GM19240 (cell line): ENCODE results near the gene APOC3.

ENCODE experiments used
- DNase-seq: peaks from one replicate; pipeline ENCODE4 v3.0.0; 2011; ENCODE audit warnings: low spot score; ENCODE audit not compliant: insufficient read length

APOC3 gene

DNA sequence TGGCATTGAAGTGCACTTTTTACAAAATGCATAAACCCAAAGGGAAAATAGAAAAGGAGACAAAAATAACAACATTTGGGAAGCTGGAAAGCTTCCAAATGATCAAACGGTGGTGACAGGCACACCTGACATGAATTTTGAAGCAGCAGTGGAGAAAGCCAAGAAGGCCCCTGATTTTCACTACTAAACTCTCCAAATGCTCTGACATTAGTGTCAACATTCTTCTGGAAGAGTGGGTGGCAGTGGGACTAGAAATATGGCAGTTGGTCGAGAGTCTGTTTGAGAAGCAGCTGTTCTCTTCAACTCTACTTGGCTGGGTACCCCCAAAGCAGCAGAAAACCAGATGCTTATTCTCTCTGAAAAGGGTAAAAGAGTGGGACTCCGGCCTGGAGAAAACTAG is 25.7 kb upstream of the APOC3 start:
- no peak for DNase-seq

- no peak for DNase-seq
Measured at GRCh38 chr11:116807601-116808261, 22.0 kb upstream of the APOC3 start.

GRCh38 chr11:116808262-116809175 is 21.2 kb upstream of the APOC3 start:
- no peak for DNase-seq

GRCh38 chr11:116811194-116811593 is 18.5 kb upstream of the APOC3 start:
- DNase-seq: no peak

- no peak for DNase-seq
Measured at GRCh38 chr11:116812109-116812508, 17.6 kb upstream of the APOC3 start.

GRCh38 chr11:116813170-116813569 is 16.5 kb upstream of the APOC3 start:
- no peak for DNase-seq

DNA sequence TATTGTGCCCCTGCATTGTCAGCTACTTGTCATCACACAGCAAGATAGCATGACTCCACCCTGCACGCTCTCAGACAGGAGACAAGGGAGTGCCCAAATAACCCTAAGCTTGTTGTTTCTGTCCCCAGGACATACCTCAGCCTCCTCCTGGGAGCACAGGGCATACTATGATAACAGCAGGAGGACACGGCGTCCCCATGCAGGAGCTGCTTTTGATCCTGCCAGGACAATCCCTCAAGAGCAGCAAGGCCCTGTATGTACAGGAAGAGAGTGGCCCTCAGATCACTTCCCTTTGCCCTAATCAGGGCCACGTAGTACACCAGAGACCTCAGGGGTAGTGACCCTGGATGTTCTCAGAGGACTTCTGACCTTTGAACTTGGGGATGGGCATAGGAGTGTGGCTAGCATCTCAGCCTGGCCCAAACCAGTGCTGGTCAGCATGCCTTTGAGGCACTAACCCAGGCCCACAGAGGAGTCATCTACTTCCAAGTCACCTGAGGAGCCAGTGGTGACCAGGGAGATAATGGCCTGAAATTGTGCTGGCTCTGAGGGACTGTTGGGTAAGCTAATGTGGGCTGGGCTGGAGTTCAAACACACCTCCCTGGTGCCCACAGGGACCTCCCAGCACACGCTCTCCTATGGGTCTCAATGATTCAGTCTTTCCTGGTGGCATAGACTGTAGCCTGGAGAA is 15.8 kb upstream of the APOC3 start:
- no peak for DNase-seq

DNA sequence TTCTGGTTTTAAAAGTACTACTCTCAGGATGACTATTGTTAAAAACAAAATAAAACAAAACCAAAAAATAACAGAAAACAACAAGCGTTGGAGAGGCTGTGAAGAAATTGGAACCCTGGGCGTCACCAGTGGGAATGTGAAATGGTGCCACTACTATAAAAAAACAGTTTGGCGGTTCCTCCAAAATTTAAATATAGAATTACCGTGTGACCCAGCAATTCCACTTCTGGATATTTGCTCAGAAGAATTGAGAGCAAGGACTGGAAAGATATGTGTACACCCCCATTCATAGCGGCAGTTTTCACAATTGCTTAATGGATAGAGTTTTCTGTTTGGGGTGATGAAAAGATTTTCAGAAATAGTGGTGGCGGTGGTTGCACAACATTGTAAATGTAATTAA is 15.2 kb upstream of the APOC3 start:
- no peak for DNase-seq

GRCh38 chr11:116819049-116819448 is 10.7 kb upstream of the APOC3 start:
- DNase-seq: no peak

DNA sequence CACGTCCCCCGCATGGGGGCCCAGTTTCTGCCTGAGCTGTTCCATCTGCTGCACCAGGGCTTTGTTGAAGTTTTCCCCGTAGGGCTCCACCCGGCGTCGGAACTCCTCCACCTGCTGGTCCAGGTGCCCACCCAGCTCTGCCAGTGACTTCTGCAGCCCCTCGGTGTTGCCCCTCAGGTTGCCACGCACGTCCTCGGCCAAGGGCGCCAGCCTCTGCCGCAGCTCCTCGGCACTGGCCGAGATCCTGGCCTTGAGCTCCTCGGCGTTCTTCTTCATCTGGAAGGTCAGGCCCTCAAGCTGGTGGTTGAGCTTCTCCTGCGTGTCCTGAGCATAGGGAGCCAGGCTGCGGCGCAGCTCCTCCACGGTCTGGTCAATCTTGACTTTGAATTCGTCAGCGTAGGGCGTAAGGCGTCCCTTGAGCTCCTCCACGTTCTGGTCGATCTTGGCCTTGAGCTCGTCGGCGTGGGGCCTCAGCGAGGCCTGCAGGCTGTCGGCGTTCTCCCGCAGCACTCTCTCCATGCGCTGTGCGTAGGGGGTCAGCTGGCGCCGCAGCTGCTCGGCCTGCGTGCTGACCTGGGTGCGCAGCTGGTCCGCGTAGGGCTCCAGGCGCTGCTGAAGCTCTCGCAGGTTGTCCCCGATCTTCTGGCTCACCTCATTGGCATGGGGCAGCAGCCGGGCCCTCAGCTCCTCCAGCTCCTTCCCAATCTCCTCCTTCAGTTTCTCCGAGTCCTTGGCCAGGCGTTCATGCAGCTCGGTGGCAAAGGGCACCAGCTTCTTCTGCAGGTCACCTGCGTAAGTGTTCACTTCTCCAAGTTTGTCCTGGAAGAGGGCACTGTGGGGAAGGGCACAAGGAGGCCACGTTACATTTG is 8.4 kb upstream of the APOC3 start:
- no peak for DNase-seq

GRCh38 chr11:116822575-116822974 is 7.1 kb upstream of the APOC3 start:
- DNase-seq: no peak

DNA sequence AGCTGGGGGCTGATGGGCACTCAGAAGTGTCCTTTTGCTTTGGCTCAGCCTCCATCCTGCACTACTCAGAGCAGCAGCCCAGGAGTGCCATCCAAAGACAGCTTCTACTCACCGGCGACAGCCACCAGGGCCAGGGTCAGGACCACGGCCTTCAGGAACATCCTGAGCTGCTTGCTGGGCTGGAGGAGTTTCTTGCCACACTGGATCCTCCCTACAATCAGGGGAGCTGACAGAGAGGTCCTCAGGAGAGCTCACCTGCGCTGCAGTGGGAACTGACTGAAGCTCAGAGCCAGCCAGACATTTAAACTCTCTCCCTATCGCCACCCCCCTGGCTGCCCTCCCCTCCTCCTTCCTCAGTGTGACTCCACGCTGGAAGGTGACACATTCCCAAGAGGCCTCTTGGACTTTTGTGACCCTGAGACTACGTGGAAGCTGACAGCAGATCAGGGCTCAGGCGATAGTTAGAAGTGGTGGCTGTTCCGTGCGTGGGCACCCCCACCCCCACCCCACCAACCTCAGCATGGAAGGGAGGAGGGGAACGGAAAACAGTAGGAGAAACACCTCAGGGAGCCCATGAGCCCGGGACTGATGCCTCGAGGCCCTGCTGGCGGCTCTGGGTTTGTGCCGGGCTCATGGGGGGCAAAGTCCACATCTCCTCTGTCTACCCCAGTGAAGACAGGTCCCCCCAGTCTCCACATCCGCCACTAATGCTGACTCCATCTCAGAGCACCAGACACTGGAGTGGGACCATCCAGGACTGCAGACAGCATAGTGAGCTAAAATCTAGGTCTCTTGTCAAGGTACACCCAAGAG is 6.5 kb upstream of the APOC3 start, which contains the start of gene APOA4:
TSS of gene APOA4 (minus strand) at position 274 of the 813 bp plus-strand sequence. CDS start at position 161, 113 bp downstream.
- no peak for DNase-seq

GRCh38 chr11:116825434-116825833 is 4.3 kb upstream of the APOC3 start:
- no peak for DNase-seq

- no peak for DNase-seq
Measured at GRCh38 chr11:116825854-116826750, 3.6 kb upstream of the APOC3 start.

DNA sequence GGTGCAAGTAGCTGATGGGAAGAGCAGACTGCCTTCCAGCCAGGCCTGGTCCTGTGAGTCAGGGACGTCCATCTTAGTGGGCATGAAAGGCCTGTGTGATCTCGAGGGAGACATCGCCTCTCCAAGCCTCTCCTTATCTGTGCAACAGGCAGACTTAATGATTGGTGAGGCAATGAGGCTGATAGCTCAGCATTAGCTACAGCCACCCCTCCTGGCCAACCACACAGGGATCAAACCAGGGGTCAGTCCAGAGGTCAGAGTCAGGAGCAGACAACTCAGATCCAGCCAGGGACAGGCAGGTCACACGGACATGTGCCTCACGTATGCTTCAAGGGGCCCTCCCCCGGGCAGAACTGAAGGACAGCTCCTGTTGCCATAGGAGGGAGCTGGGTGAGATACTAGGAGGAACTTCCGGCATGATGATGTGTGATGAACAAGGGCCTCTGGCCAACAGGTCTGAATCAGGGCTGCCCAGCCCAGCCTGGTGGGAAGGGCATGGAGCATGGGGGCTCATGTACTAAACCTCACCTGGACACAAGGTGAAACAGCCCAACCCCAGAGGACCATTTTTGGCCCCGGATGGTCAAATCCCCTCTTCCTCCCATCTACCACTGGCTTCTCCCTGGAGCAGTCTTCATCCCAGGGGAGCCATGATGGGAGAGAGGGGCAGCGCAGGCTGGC is 2.8 kb upstream of the APOC3 start:
- no peak for DNase-seq

- no peak for DNase-seq
Measured at GRCh38 chr11:116827461-116827860, 2.2 kb upstream of the APOC3 start.

GRCh38 chr11:116828632-116829524 is 829 bp upstream of the APOC3 start:
- no peak for DNase-seq
